Measurements from ENCODE around the gene INTS11.

INTS11 gene

DNA sequence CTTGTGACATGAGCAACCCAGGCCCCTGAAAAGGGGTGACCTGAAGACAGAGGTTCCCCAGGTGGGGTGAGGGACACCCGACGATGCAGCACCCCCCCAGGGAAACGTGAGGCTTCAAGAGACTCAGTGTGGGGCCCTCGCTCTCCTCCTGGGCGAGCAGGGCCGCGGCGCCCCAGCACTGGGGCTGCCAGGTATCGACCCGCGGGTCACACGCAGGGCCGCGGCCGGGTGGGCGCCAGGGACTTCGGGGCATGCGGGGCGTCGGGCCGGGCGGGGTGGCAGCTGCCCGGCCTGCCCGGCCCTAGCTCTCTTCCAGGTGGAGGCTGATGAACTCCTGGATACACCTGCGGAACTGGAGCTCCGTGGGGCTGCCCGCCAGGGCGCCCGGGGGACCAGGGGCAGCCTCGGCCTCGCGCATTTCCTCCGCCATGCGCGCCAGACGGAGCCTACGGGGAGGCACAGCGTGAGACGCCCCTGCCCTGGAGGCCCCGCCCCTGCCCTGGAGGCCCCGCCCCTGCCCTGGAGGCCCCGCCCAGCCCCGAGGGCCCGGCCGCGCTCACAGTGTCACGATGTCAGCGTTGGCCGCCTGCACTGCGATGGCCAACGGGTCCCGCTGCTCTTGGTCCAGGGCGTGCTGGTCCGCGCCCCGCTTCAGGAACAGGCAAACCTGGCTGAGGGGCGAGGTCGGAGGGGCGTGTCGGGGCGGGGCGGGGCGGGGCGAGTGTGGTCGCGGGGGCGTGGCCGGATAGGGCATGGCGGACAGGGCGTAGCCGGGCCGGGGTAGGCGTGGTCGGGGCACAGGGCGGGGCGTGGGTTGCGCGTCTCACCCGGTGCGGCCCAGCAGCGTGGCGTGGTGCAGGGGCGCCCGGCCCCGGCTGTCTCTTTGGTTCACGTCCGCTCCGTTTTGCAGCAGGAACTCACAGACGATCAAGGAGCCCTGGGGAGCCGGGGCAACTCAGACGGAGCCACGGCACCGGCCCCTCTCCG lies 30.9 kb downstream of the INTS11 start:
- no peaks in the 10 kb centered on the region for H3K4me1 ChIP-seq (ENCODE audit: insufficient read depth, low read length)
- no peak overlapping the region for H3K4me3 ChIP-seq (ENCODE audit: low read depth in 1 of 2, low read length in 2 of 2)
- no peak overlapping the region for H2AFZ ChIP-seq (ENCODE audit: low read depth, low read length)
- H3K79me2 ChIP-seq (ENCODE audit: insufficient read depth, low read length): no peaks in the 10 kb centered on the region
- H3K27ac ChIP-seq (ENCODE audit: low read length): no peak overlapping the region
- H3K4me2 ChIP-seq (ENCODE audit: insufficient read depth, low read length): no peak overlapping the region
- peaks cover 11% of the 10 kb centered on the region; the same call in 1 of the 2 replicates for H3K36me3 ChIP-seq (ENCODE audit: insufficient read depth, low read length)
- H4K20me1 ChIP-seq (ENCODE audit: insufficient read depth, low read length): peaks cover 15% of the 10 kb centered on the region
- H3K9me3 ChIP-seq (ENCODE audit: insufficient read depth, low read length, severe bottlenecking): no peaks in the 10 kb centered on the region
- H3K27me3 ChIP-seq (ENCODE audit: insufficient read depth, low read length, poor library complexity): no peaks in the 10 kb centered on the region
- DNase-seq (no peak), ATAC-seq (ENCODE audit: insufficient read depth, low read depth) (no peak)
- TF ChIP-seq, protein P1, sequence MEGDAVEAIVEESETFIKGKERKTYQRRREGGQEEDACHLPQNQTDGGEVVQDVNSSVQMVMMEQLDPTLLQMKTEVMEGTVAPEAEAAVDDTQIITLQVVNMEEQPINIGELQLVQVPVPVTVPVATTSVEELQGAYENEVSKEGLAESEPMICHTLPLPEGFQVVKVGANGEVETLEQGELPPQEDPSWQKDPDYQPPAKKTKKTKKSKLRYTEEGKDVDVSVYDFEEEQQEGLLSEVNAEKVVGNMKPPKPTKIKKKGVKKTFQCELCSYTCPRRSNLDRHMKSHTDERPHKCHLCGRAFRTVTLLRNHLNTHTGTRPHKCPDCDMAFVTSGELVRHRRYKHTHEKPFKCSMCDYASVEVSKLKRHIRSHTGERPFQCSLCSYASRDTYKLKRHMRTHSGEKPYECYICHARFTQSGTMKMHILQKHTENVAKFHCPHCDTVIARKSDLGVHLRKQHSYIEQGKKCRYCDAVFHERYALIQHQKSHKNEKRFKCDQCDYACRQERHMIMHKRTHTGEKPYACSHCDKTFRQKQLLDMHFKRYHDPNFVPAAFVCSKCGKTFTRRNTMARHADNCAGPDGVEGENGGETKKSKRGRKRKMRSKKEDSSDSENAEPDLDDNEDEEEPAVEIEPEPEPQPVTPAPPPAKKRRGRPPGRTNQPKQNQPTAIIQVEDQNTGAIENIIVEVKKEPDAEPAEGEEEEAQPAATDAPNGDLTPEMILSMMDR (IDR thresholded peaks at IDR 0.05; ENCODE audit: borderline replicate concordance, extremely low read depth, low read length, poor library complexity, severe bottlenecking): no peak
- no peak for TF ChIP-seq EZH2 (IDR thresholded peaks at IDR 0.05; ENCODE audit: borderline replicate concordance, low read depth, low read length, severe bottlenecking)
- H3K9ac ChIP-seq (ENCODE audit: low read depth, low read length): no peak overlapping the region

DNA sequence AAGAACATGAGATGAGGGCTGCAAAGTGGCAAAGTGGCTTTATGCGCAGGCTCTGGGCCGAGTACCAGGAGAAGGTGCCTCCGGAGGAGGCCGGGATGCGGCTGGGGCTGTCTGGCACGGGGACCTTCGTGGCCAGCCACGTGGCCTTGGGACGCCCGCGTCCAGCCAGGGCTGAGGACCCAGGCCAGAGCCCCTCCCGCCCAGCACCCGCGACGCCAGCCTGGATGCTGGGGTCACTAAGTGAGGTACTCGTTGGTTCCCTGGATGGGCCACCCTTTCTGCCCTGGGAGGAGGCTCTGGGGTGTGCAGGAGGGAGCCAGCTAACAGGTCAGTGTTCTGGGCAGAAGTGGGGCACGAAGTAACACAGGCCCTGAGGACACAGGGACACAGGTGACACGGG lies 31.6 kb downstream of the INTS11 start:
- Histone ChIP-seq H3K9ac (ENCODE audit: low read depth, low read length) (no peak overlapping the region), H3K4me3 (ENCODE audit: low read depth in 1 of 2, low read length in 2 of 2) (no peak overlapping the region), H3K27me3 (ENCODE audit: insufficient read depth, low read length, poor library complexity) (no peaks in the 10 kb centered on the region), H3K36me3 (ENCODE audit: insufficient read depth, low read length) (peaks cover 10% of the 10 kb centered on the region; the same call in 1 of the 2 replicates), H3K4me2 (ENCODE audit: insufficient read depth, low read length) (no peak overlapping the region), H4K20me1 (ENCODE audit: insufficient read depth, low read length) (peaks cover 11% of the 10 kb centered on the region), H3K9me3 (ENCODE audit: insufficient read depth, low read length, severe bottlenecking) (no peaks in the 10 kb centered on the region), H3K4me1 (ENCODE audit: insufficient read depth, low read length) (no peaks in the 10 kb centered on the region), H3K27ac (ENCODE audit: low read length) (no peak overlapping the region), H3K79me2 (ENCODE audit: insufficient read depth, low read length) (no peaks in the 10 kb centered on the region), H2AFZ (ENCODE audit: low read depth, low read length) (no peak overlapping the region)
- DNase-seq: no peak
- no peak for TF ChIP-seq EZH2 (IDR thresholded peaks at IDR 0.05; ENCODE audit: borderline replicate concordance, low read depth, low read length, severe bottlenecking)
- TF ChIP-seq, protein P1 (IDR thresholded peaks at IDR 0.05; ENCODE audit: borderline replicate concordance, extremely low read depth, low read length, poor library complexity, severe bottlenecking): no peak
- ATAC-seq (ENCODE audit: insufficient read depth, low read depth): no peak

DNA sequence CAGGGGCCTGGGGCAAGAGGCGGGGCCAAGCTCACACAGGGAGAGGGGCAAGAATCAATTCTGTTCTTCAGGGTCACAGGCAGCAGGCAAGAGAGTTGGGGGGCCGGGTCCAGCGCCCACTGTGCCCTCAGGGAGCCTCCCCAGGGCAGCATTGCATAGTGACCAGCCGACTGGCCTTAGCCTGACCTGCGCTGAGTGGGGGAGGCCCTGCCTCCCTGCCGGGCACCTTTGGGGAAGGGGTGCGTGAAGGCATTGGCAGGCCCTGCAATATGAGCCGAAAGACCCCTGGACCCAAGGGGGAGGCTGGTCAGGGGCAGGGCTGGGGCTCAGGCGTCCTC lies 32.0 kb downstream of the INTS11 start:
- H3K36me3 ChIP-seq (ENCODE audit: insufficient read depth, low read length): peaks cover 8% of the 10 kb centered on the region; the same call in 1 of the 2 replicates
- no peak overlapping the region for H2AFZ ChIP-seq (ENCODE audit: low read depth, low read length)
- no peaks in the 10 kb centered on the region for H3K4me1 ChIP-seq (ENCODE audit: insufficient read depth, low read length)
- H3K9me3 ChIP-seq (ENCODE audit: insufficient read depth, low read length, severe bottlenecking): no peaks in the 10 kb centered on the region
- peaks cover 8% of the 10 kb centered on the region for H4K20me1 ChIP-seq (ENCODE audit: insufficient read depth, low read length)
- no peak overlapping the region for H3K27ac ChIP-seq (ENCODE audit: low read length)
- H3K27me3 ChIP-seq (ENCODE audit: insufficient read depth, low read length, poor library complexity): no peaks in the 10 kb centered on the region
- no peak overlapping the region for H3K4me2 ChIP-seq (ENCODE audit: insufficient read depth, low read length)
- H3K4me3 ChIP-seq (ENCODE audit: low read depth in 1 of 2, low read length in 2 of 2): no peak overlapping the region
- DNase-seq: no peak
- H3K79me2 ChIP-seq (ENCODE audit: insufficient read depth, low read length): no peaks in the 10 kb centered on the region
- no peak for TF ChIP-seq EZH2 (IDR thresholded peaks at IDR 0.05; ENCODE audit: borderline replicate concordance, low read depth, low read length, severe bottlenecking)
- TF ChIP-seq, protein P1 (IDR thresholded peaks at IDR 0.05; ENCODE audit: borderline replicate concordance, extremely low read depth, low read length, poor library complexity, severe bottlenecking): no peak
- no peak overlapping the region for H3K9ac ChIP-seq (ENCODE audit: low read depth, low read length)
- peak; percentile 8; the same call in 1 of the 3 replicates for ATAC-seq (ENCODE audit: insufficient read depth, low read depth)
